PC-9 (cell line): ENCODE data around the gene MTCL1.

ENCODE experiments used
- CTCF ChIP-seq: fragments of 200-600 bp; sonication (generic); conservative IDR thresholded peaks from 2 replicates; pipeline ENCODE4 v1.6.1; 2017; ENCODE audit warnings: mixed run types, antibody characterized with exemption, mild to moderate bottlenecking, moderate library complexity
- EZH2 ChIP-seq: fragments of 200-600 bp; sonication (generic); IDR thresholded peaks from 2 replicates; pipeline ENCODE4 v1.8.0; 2017; ENCODE audit warnings: antibody characterized with exemption, low read depth

GRCh38 chr18:8780227-8780626 is 74.9 kb downstream of the MTCL1 start:
- TF ChIP-seq CTCF (no peak), EZH2 (no peak)
